Liver (tissue), 9 donors: Measurements from ENCODE around the gene KLHL12. TPM values are rescaled to one million over a fixed set of nuclear protein-coding genes. Genes with fewer than 3 reads are reported as not detected.

ENCODE experiments used
- DNase-seq: peaks from one replicate; pipeline ENCODE4 v3.0.0-alpha.2; 2017; ENCODE audit warnings: low spot score
- H3K27ac ChIP-seq, 2 donors: one replicate each; pipeline ENCODE4 v1.7.0; 2013; ENCODE audit warnings: inconsistent platforms in 2 of 2, low read length in 2 of 2, control low read depth in 1 of 2, low read depth in 1 of 2, mild to moderate bottlenecking in 1 of 2
- H3K27me3 ChIP-seq, 4 donors: one replicate each; pipeline versions ENCODE4 v1.6.1 to v1.7.0; 2013; ENCODE audit warnings: low read length in 3 of 4, inconsistent platforms in 1 of 4, mild to moderate bottlenecking in 1 of 4, moderate library complexity in 1 of 4; ENCODE audit not compliant: control insufficient read depth in 4 of 4, insufficient read depth in 4 of 4
- H3K36me3 ChIP-seq, 4 donors: one replicate each; pipeline versions ENCODE4 v1.6.1 to v1.7.0; 2013; ENCODE audit warnings: low read length in 3 of 4, mild to moderate bottlenecking in 3 of 4, low read depth in 1 of 4, moderate library complexity in 1 of 4; ENCODE audit not compliant: control insufficient read depth in 4 of 4, insufficient read depth in 3 of 4
- H3K4me1 ChIP-seq, 4 donors: one replicate each; pipeline versions ENCODE4 v1.6.1 to v1.7.0; 2013; ENCODE audit warnings: low read length in 3 of 4, mild to moderate bottlenecking in 3 of 4, moderate library complexity in 1 of 4; ENCODE audit not compliant: control insufficient read depth in 4 of 4, insufficient read depth in 4 of 4
- H3K4me3 ChIP-seq, 3 donors: one replicate each; pipeline versions ENCODE4 v1.6.1 to v1.7.0; 2013; ENCODE audit warnings: low read length in 3 of 3, control low read depth in 1 of 3, low read depth in 1 of 3, mild to moderate bottlenecking in 1 of 3
- H3K9ac ChIP-seq, 2 donors: one replicate each; pipeline ENCODE4 v1.7.0; 2013; ENCODE audit warnings: low read length in 2 of 2, mild to moderate bottlenecking in 2 of 2, moderate library complexity in 2 of 2, control low read depth in 1 of 2, low read depth in 1 of 2
- H3K9me3 ChIP-seq, 4 donors: one replicate each; pipeline versions ENCODE4 v1.6.1 to v1.7.0; 2013; ENCODE audit warnings: low read length in 3 of 4; ENCODE audit not compliant: control insufficient read depth in 4 of 4
- EGR1 ChIP-seq, 2 donors: IDR thresholded peaks; 2 replicates each; pipeline ENCODE4 v1.6.1; 2016 to 2018; ENCODE audit warnings: antibody characterized with exemption in 2 of 2, low read depth in 2 of 2
- FOXA1 ChIP-seq: IDR thresholded peaks from 2 replicates; pipeline ENCODE4 v1.6.1; 2016; ENCODE audit warnings: antibody characterized with exemption
- FOXA2 ChIP-seq: IDR thresholded peaks from 2 replicates; pipeline ENCODE4 v1.6.1; 2016; ENCODE audit warnings: antibody characterized with exemption
- GABPA ChIP-seq, 2 donors: IDR thresholded peaks in 1 of 2; conservative IDR thresholded peaks in 1 of 2; 2 replicates each; pipeline ENCODE4 v1.6.1; 2016; ENCODE audit warnings: antibody characterized with exemption in 2 of 2, mild to moderate bottlenecking in 1 of 2, moderate library complexity in 1 of 2
- HNF4A ChIP-seq, 2 donors: conservative IDR thresholded peaks; 2 replicates each; pipeline ENCODE4 v1.6.1; 2016; ENCODE audit warnings: antibody characterized with exemption in 2 of 2, mild to moderate bottlenecking in 2 of 2
- HNF4G ChIP-seq: IDR thresholded peaks from 2 replicates; pipeline ENCODE4 v1.6.1; 2016; ENCODE audit warnings: antibody characterized with exemption
- JUND ChIP-seq, 2 donors: IDR thresholded peaks; 2 replicates each; pipeline ENCODE4 v1.6.1; 2016; ENCODE audit warnings: antibody characterized with exemption in 2 of 2
- NR2F2 ChIP-seq: IDR thresholded peaks from 2 replicates; pipeline ENCODE4 v1.6.1; 2016; ENCODE audit warnings: antibody characterized with exemption
- RAD21 ChIP-seq, 2 donors: IDR thresholded peaks; 2 replicates each; pipeline ENCODE4 v1.6.1; 2016; ENCODE audit warnings: antibody characterized with exemption in 2 of 2, mild to moderate bottlenecking in 2 of 2
- RXRA ChIP-seq, 2 donors: IDR thresholded peaks; 2 replicates each; pipeline ENCODE4 v1.6.1; 2017 to 2018; ENCODE audit warnings: antibody characterized with exemption in 2 of 2, mild to moderate bottlenecking in 1 of 2
- SP1 ChIP-seq: IDR thresholded peaks from 2 replicates; pipeline ENCODE4 v1.6.1; 2018; ENCODE audit warnings: antibody characterized with exemption, mild to moderate bottlenecking
- TAF1 ChIP-seq: conservative IDR thresholded peaks from 2 replicates; pipeline ENCODE4 v1.6.1; 2016; ENCODE audit warnings: antibody characterized with exemption, mild to moderate bottlenecking
- YY1 ChIP-seq: IDR thresholded peaks from 2 replicates; pipeline ENCODE4 v1.6.1; 2016; ENCODE audit warnings: antibody characterized with exemption, mild to moderate bottlenecking
- WGBS: extraction: QIAGEN DNeasy Blood & Tissue Kit; methylation state at CpG from one replicate; pipeline ENCODE4 v1.1.7; 2013; 5-methylcytosine and 5-hydroxymethylcytosine counted together
- polyA plus RNA-seq, 2 donors: library from polyadenylated mRNA; stranded (reverse) in 1 of 2; unstranded in 1 of 2; fragments of 200-250 nt in 1 of 2; fragments of >200 nt in 1 of 2; fragmentation: Nextera tagmentation in 1 of 2; extraction: Ambion mirVana in 1 of 2; gene quantifications; one replicate each; pipeline versions ENCODE4 v1.2.1 to v1.2.3, GENCODE V29; 2013 to 2015
- total RNA-seq, 2 donors: library from RNA; depleted of rRNA; stranded (reverse); fragments of >200 nt; gene quantifications; one replicate each; pipeline ENCODE4 v1.2.3, GENCODE V29; 2014
- TF ChIP-seq, protein P1 (sequence below): fragments of 150-350 bp; IDR thresholded peaks from 2 replicates; pipeline ENCODE4 v1.5.1; 2017; ENCODE audit warnings: improper control_type of control experiment, low read depth, low read length; ENCODE audit not compliant: missing input control
- TF ChIP-seq, protein P2 (sequence below): IDR thresholded peaks from 2 replicates; pipeline ENCODE4 v1.6.1; 2016; ENCODE audit warnings: antibody characterized with exemption
- TF ChIP-seq, protein P3 (sequence below): IDR thresholded peaks from 2 replicates; pipeline ENCODE4 v1.6.1; 2016; ENCODE audit warnings: antibody characterized with exemption
- TF ChIP-seq, protein P4 (sequence below): IDR thresholded peaks from 2 replicates; pipeline ENCODE4 v1.6.1; 2016; ENCODE audit warnings: antibody characterized with exemption, mild to moderate bottlenecking
- TF ChIP-seq, protein P5 (sequence below): IDR thresholded peaks from 2 replicates; pipeline ENCODE4 v1.6.1; 2016; ENCODE audit warnings: antibody characterized with exemption
- donor health status: healthy.
- donor health status: healthy.
- donor health status: healthy.
- donor health status: healthy.
- donor health status: healthy.

KLHL12 gene
- total and polyA plus RNA-seq, 4 donors = 7.2 to 17.5 (median 10.4) TPM

DNA sequence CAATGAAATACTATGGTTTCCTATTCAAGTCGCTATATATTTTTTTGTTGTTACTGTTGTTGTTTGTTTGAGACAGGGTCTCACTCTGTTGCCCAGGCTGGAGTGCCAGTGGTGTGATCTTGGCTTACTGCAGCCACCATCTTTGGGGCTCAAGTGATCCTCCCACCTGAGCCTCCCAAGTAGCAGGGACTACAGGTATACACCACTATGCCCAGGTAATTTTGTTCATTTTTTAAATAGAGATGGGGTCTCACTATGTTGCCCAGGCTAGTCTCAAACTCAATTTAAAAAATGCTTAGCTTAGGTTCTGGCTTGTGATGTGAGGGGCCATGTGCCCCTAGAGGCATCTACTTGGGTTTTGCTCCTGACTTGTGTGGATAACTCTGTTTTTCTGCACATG lies 47.9 kb downstream of the KLHL12 start:
- H3K27me3 ChIP-seq = no peaks in the 10 kb centered on the region
- H3K27ac ChIP-seq = no peak overlapping the region
- peaks cover 5 to 22% (median 17%) of the 10 kb centered on the region in 4 donors for H3K36me3 ChIP-seq
- no peak overlapping the region for H3K4me3 ChIP-seq
- WGBS = 99% methylated on average over 1 of the region's 1 CpG
- H3K9me3 ChIP-seq = no peaks in the 10 kb centered on the region
- H3K9ac ChIP-seq = no peak overlapping the region
- TF ChIP-seq RAD21 (IDR thresholded peaks at IDR 0.05) (no peak), JUND (IDR thresholded peaks at IDR 0.05) (no peak), TAF1 (no peak), FOXA1 (no peak), SP1 (no peak), EGR1 (IDR thresholded peaks at IDR 0.05; ENCODE audit: low read depth in 2 of 2) (no peak), HNF4A (conservative IDR thresholded peaks at IDR 0.05) (no peak), YY1 (no peak), HNF4G (no peak), GABPA (IDR thresholded peaks at IDR 0.05 in 1 of 2, conservative IDR thresholded peaks at IDR 0.05 in 1 of 2) (no peak), RXRA (IDR thresholded peaks at IDR 0.05) (no peak), FOXA2 (no peak), NR2F2 (no peak)
- TF ChIP-seq, protein P1, sequence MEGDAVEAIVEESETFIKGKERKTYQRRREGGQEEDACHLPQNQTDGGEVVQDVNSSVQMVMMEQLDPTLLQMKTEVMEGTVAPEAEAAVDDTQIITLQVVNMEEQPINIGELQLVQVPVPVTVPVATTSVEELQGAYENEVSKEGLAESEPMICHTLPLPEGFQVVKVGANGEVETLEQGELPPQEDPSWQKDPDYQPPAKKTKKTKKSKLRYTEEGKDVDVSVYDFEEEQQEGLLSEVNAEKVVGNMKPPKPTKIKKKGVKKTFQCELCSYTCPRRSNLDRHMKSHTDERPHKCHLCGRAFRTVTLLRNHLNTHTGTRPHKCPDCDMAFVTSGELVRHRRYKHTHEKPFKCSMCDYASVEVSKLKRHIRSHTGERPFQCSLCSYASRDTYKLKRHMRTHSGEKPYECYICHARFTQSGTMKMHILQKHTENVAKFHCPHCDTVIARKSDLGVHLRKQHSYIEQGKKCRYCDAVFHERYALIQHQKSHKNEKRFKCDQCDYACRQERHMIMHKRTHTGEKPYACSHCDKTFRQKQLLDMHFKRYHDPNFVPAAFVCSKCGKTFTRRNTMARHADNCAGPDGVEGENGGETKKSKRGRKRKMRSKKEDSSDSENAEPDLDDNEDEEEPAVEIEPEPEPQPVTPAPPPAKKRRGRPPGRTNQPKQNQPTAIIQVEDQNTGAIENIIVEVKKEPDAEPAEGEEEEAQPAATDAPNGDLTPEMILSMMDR = no peak
- TF ChIP-seq, protein P2, sequence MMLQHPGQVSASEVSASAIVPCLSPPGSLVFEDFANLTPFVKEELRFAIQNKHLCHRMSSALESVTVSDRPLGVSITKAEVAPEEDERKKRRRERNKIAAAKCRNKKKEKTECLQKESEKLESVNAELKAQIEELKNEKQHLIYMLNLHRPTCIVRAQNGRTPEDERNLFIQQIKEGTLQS = no peak
- TF ChIP-seq, protein P3, sequence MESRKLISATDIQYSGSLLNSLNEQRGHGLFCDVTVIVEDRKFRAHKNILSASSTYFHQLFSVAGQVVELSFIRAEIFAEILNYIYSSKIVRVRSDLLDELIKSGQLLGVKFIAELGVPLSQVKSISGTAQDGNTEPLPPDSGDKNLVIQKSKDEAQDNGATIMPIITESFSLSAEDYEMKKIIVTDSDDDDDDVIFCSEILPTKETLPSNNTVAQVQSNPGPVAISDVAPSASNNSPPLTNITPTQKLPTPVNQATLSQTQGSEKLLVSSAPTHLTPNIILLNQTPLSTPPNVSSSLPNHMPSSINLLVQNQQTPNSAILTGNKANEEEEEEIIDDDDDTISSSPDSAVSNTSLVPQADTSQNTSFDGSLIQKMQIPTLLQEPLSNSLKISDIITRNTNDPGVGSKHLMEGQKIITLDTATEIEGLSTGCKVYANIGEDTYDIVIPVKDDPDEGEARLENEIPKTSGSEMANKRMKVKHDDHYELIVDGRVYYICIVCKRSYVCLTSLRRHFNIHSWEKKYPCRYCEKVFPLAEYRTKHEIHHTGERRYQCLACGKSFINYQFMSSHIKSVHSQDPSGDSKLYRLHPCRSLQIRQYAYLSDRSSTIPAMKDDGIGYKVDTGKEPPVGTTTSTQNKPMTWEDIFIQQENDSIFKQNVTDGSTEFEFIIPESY = no peak
- TF ChIP-seq, protein P4, sequence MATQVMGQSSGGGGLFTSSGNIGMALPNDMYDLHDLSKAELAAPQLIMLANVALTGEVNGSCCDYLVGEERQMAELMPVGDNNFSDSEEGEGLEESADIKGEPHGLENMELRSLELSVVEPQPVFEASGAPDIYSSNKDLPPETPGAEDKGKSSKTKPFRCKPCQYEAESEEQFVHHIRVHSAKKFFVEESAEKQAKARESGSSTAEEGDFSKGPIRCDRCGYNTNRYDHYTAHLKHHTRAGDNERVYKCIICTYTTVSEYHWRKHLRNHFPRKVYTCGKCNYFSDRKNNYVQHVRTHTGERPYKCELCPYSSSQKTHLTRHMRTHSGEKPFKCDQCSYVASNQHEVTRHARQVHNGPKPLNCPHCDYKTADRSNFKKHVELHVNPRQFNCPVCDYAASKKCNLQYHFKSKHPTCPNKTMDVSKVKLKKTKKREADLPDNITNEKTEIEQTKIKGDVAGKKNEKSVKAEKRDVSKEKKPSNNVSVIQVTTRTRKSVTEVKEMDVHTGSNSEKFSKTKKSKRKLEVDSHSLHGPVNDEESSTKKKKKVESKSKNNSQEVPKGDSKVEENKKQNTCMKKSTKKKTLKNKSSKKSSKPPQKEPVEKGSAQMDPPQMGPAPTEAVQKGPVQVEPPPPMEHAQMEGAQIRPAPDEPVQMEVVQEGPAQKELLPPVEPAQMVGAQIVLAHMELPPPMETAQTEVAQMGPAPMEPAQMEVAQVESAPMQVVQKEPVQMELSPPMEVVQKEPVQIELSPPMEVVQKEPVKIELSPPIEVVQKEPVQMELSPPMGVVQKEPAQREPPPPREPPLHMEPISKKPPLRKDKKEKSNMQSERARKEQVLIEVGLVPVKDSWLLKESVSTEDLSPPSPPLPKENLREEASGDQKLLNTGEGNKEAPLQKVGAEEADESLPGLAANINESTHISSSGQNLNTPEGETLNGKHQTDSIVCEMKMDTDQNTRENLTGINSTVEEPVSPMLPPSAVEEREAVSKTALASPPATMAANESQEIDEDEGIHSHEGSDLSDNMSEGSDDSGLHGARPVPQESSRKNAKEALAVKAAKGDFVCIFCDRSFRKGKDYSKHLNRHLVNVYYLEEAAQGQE = no peak
- no peak for DNase-seq
- no peaks in the 10 kb centered on the region for H3K4me1 ChIP-seq

DNA sequence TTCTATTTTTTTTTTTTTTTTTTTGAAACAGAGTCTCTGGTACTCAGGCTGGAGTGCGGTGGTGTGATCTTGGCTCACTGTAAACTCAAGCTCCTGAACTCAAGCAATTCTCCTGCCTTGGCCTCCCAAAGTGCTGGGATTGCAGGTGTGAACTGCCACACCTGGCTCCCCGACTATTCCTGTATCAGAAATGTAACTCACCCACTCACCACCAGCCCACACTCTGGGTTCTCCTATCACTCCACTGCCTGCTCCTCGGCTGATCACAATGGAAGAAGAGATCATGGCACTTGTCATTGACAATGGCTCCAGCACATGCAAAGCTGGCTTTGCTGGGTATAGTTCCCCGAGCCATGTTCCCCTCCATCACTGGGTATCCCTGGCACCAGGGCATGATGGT lies 54.0 kb downstream of the KLHL12 start:
- 97% methylated on average over 4 of the region's 4 CpGs for WGBS

More for the DNA sequence above, 54.0 kb downstream of the KLHL12 start:
- H3K4me1 ChIP-seq = no peaks in the 10 kb centered on the region
- no peak for DNase-seq
- no peaks in the 10 kb centered on the region for H3K27me3 ChIP-seq
- H3K4me3 ChIP-seq = no peak overlapping the region
- no peak overlapping the region for H3K27ac ChIP-seq
- H3K9ac ChIP-seq = no peak overlapping the region
- peaks cover 0 to 2% (median under 1%) of the 10 kb centered on the region in 4 donors for H3K36me3 ChIP-seq
- no peak for TF ChIP-seq RXRA (IDR thresholded peaks at IDR 0.05)
- TF ChIP-seq NR2F2 = no peak
- no peak for TF ChIP-seq RAD21 (IDR thresholded peaks at IDR 0.05)
- no peak for TF ChIP-seq GABPA (IDR thresholded peaks at IDR 0.05 in 1 of 2, conservative IDR thresholded peaks at IDR 0.05 in 1 of 2)
- TF ChIP-seq EGR1 (IDR thresholded peaks at IDR 0.05; ENCODE audit: low read depth in 2 of 2) = no peak
- TF ChIP-seq, protein P4 = no peak
- TF ChIP-seq, protein P5, sequence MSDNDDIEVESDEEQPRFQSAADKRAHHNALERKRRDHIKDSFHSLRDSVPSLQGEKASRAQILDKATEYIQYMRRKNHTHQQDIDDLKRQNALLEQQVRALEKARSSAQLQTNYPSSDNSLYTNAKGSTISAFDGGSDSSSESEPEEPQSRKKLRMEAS = no peak
- TF ChIP-seq TAF1 = no peak
- TF ChIP-seq HNF4A (conservative IDR thresholded peaks at IDR 0.05) = no peak
- TF ChIP-seq, protein P1 = no peak
- no peaks in the 10 kb centered on the region for H3K9me3 ChIP-seq
